DMS 273 (cell line): ENCODE measurements around the gene CRYBB1.

Source experiments
- DNase-seq: peaks from one replicate; lab custom pipeline; 2025; ENCODE audit not compliant: unreplicated experiment; lab: John Stamatoyannopoulos, UW

CRYBB1 gene

DNA sequence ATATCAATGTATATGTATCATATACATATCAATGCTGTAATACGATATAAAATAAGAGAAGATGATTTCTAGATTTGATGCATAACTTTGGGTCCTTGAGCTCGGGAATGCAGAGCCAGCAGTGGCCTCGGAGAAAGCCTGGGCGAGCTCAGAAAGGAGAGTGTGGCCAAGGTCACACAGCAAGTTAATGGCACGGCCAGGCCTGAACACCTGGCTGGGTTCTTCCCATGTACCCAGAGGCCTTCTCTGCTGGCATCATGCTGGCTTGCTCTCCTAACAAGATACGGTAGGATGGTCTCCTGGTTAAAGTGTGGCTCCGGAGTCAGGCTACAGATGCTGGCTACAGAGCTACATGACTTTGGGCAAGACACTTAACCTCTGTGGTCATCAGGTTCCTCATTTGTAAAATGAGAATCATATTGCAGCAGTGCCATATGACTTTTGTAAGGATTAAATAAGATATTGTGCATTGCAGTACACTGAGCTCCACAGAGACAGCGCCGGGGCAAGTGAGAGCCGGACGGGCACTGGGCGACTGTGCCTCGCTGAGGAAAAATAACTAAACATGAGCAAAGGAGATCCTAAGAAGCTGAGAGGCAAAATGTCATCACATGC, 57.8 kb downstream of the CRYBB1 start:
- no peak for DNase-seq

DNA sequence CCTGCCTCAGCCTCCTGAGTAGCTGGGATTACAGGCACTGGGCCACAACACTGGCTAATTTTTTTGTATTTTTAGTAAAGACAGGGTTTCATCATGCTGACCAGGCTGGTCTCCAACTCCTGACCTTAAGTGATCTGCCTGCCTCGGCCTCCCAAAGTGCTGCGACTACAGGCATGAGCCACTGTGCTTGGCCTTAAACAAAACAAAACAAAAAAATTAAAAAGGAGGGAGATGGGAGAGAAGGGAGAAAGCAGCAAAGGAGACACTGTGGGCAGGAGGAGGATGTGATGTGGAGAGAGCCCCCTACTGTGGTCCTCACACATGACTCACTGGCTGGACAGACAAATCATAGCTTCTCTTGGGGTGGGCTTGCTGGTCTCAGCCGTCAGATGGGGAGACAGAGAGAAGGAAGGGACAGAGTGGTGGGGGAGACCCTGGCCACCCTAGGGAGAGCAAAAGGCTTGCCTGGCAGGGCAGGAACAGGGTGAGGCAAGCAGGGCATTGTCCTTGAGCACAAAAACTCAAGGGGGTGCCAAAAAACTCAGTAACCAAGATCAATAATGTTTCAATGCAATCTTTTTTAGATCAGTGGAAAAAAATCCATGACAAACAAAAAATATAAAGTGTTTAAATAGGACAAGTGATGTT, 59.5 kb downstream of the CRYBB1 start:
- DNase-seq: no peak

DNA sequence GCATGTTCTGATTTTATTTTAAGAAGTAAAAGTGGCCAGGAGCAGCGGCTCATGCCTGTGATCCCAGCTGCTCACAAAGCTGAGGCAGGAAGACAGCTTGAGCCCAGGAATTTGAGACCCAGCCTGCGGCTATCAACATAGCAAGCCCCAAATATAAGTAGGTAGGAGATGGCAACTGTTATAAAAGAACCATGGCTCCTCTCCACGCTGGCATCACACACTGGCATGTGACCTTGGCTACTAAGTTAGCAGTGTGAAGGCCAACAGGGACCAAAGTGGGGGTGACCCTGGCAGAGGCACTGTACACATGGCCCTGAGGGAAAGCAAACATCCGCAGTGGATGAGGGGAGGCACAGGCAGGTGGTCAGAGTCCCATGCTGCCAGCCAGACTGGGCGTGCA, 60.9 kb downstream of the CRYBB1 start:
- DNase-seq: no peak

DNA sequence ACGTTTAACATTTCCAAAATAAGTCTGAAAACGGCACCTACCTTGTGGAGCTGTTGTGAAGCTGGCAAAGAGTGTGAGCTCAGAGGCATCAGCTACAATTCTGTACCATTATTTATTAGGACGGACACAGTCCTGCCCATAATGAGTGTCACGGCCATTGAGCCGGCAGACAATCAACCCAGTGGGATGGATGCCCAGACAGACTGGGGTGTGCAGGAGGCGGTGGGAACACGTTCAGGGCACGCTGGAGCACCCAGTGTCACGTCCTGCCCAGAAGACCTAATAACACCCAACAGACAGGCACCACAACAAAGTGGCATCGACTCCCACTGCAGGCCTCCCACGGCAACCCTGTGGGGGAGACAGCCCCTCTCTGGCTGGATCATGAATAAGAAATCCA, 62.3 kb downstream of the CRYBB1 start:
- no peak for DNase-seq

DNA sequence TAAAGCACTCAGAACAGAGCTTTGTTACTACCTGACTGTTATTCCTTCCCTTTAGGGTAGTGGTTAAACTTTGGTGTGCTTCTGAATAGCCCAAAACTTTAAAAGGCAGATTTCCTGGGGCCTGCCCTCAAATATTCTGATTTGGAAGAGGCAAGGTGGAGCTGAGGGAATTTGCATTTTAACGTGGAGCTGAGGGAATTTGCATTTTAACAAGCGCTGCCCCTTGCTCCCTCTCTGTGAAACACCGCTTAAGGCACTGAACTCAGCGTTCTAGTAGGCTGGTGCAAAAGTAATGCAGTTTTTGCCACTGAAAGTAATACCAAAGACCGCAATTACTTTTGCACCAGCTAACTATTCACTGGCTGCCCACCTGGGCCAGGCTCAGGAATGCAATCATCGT, 62.9 kb downstream of the CRYBB1 start:
- DNase-seq: no peak

DNA sequence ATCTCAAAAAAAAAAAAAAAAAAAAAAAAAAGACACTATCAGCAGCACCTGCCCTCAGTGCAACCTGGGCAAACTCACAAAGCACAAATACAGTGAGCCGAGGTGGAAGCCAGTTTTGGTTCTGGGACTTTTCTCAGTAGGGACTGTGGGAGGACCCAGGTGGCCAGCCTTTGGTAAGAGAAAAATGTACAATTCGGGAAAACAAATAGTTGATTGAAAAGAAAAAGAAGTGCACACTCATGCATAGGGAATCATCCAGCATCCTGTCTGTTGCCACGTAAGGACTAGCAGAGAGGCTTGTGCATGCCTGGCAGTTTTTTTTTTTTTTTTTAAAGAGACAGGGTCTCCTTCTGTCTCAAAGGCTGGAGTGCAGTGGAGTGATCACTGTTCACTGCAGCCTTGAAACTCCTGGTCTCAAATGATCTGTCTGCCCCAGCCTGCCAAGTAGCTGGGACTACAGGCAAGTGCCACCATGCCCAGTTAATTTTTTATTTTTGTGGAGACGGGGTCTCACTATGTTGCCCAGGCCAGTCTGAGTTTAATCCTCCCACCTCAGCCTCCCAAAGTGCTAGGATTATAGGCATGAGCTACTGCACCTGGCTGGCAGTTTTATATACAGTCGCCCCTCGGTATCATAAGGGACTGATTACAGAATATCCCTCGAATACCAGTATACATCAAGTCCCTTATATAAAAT, 64.6 kb downstream of the CRYBB1 start:
- no peak for DNase-seq

DNA sequence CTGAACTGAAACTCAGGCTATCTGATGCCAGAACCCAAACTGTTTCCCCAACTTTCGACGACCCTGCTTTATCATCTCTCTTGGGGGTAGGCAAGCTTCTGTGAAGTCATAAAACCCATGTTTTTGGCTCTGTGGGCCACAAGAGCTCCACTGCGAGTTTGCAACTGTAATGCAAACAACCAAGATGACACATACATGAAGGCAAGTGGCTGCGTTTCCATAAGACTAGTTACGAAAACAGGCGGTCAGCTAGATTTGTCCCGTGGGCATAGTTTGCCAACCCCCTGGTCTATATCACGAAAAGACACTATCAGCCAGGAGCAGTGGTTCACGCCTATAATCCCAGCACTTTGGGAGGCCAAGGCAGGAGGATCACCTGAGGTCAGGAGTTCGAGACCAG, 65.4 kb downstream of the CRYBB1 start:
- no peak for DNase-seq

DNA sequence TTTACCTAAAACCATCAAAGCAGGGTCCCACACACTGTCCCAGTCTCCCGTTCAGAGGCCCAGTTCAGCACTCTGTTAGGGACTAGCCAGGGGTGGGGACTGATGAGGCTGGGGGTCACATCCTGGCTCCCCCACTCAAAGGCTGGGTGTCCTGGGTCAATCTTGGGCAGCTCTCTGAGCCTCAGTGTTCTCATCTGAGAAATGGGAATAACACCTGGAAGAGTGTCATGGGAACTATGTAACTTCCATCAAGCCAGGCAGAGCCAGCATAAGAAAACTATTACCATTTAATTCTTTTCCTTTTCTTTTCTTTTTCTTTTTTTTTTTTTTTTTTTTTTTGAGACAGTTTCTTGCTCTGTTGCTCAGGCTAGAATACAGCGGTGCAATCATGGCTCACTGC, 66.3 kb downstream of the CRYBB1 start:
- DNase-seq: no peak

DNA sequence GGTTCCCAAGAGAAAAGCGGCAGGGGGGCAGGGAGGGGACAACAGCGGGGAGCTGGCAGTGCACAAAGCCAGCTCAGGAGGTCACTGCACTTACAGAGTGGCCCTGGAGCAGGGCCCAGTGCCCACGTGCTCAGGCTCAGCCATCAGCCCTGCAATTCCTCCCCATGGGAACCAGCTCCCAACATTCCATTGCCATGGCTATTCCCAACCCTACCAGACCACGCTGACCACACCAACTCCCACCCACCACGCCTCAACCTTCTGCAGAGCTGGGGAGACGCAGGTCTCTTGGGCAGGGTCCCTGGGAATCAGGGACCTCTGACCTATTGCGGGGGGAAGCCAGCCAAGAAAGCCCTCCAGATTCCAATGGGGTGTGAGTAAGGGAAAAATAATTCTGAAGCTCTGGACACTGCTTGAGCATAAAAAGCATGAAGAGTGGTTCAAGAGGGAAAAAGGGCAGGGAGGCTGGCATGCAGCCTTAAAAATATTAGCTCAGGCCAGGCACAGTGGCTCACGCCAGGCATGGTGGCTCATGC, 67.3 kb downstream of the CRYBB1 start:
- no peak for DNase-seq

DNA sequence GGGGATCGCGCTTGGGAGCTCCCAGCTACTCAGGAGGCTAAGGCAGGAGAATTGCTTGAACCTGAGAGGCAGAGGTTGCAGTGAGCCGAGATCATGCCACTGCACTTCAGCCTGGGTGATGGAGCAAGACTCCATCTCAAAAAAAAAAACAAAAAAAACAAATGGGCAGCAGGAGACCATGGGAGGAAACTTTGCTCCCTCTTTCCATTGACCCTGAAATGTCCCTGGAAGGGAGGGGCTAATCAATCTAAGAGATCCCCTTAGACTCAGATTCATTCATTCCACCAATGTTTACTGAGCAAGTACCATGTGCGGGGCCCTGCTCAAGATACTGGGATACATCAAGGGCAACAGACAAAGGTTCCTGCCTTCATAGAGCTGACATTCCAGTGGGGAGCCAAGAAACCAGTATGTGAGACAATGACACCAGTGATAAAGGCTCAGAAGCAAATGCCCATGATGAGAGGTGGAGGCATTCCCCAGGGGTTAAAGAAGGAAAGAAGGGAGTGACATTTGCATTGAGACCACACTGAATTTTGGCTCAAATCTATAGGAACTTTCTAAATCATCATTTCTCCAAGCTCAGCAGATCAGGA, 67.8 kb downstream of the CRYBB1 start:
- no peak for DNase-seq
